ENCODE results near the gene SIPA1. TPM values are rescaled to one million over a fixed set of nuclear protein-coding genes. Genes with fewer than 3 reads are reported as not detected.

The SIPA1 gene
- total and polyA plus RNA-seq, 2 of the 13 experiments (the other 11 are each of a cell fraction or from before 2014, with no cell fraction given): 5.8 to 7.7 TPM

GRCh38 chr11:65652511-65653228, 14.8 kb downstream of the SIPA1 start (continued):
- TF ChIP-seq STAT6 (CRISPR knock-in tag; IDR thresholded peaks at IDR 0.05; ENCODE audit: borderline replicate concordance): no peak; the same call in 1 of the 2 replicates
- no peak for TF ChIP-seq TCF7L2 (IDR thresholded peaks at IDR 0.05; ENCODE audit: low read depth, low read length)
- no peak for TF ChIP-seq PRPF4 (IDR thresholded peaks at IDR 0.05; ENCODE audit: low read depth, low read length, poor library complexity, severe bottlenecking)
- TF ChIP-seq PHF20 (CRISPR knock-in tag; IDR thresholded peaks at IDR 0.05): peak; percentile 58
- TF ChIP-seq ZNF7 (CRISPR knock-in tag; IDR thresholded peaks at IDR 0.05): no peak
- TF ChIP-seq ZNF510 (CRISPR knock-in tag; IDR thresholded peaks at IDR 0.05; ENCODE audit: low read depth): peak; percentile 84; the same call in 1 of the 2 replicates
- TF ChIP-seq RCOR2 (CRISPR knock-in tag; IDR thresholded peaks at IDR 0.05): no peak
- TF ChIP-seq ZNF546 (CRISPR knock-in tag; conservative IDR thresholded peaks at IDR 0.05): no peak; the same call in 1 of the 2 replicates
- TF ChIP-seq, protein P1, sequence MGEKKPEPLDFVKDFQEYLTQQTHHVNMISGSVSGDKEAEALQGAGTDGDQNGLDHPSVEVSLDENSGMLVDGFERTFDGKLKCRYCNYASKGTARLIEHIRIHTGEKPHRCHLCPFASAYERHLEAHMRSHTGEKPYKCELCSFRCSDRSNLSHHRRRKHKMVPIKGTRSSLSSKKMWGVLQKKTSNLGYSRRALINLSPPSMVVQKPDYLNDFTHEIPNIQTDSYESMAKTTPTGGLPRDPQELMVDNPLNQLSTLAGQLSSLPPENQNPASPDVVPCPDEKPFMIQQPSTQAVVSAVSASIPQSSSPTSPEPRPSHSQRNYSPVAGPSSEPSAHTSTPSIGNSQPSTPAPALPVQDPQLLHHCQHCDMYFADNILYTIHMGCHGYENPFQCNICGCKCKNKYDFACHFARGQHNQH (CRISPR knock-in tag; IDR thresholded peaks at IDR 0.05): no peak; the same call in none of the 2 replicates
- TF ChIP-seq NAIF1 (CRISPR knock-in tag; IDR thresholded peaks at IDR 0.05; ENCODE audit: borderline replicate concordance): no peak
- TF ChIP-seq CREB1 (IDR thresholded peaks at IDR 0.05): no peak
- TF ChIP-seq CREB1 (CRISPR knock-in tag; IDR thresholded peaks at IDR 0.05): peak; percentile 58; the same call in 1 of the 2 replicates
- TF ChIP-seq HOXA3 (CRISPR knock-in tag; IDR thresholded peaks at IDR 0.05): no peak; the same call in 1 of the 2 replicates
- TF ChIP-seq, protein P2, sequence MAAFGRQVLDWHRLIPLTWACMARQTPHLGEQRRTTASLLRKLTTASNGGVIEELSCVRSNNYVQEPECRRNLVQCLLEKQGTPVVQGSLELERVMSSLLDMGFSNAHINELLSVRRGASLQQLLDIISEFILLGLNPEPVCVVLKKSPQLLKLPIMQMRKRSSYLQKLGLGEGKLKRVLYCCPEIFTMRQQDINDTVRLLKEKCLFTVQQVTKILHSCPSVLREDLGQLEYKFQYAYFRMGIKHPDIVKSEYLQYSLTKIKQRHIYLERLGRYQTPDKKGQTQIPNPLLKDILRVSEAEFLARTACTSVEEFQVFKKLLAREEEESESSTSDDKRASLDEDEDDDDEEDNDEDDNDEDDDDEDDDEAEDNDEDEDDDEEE (CRISPR knock-in tag; IDR thresholded peaks at IDR 0.05): 0 out of 2 replicates have a peak, but pooled peaks have one; percentile 15
- TF ChIP-seq ZNF431 (CRISPR knock-in tag; IDR thresholded peaks at IDR 0.05; ENCODE audit: borderline replicate concordance, low read depth): peak; percentile 67; the same call in 1 of the 2 replicates
- peak; percentile 77; the same call in 1 of the 2 replicates for TF ChIP-seq KLF9 (CRISPR knock-in tag; IDR thresholded peaks at IDR 0.05; ENCODE audit: low read depth)
- no peak for TF ChIP-seq ZMYM4 (CRISPR knock-in tag; IDR thresholded peaks at IDR 0.05)
- peak; percentile 67; the same call in 1 of the 2 replicates for TF ChIP-seq ELF4 (CRISPR knock-in tag; IDR thresholded peaks at IDR 0.05; ENCODE audit: borderline replicate concordance)
- TF ChIP-seq ZNF263 (CRISPR knock-in tag; IDR thresholded peaks at IDR 0.05): no peak
- TF ChIP-seq CHD2 (IDR thresholded peaks at IDR 0.05; ENCODE audit: low read depth, low read length): no peak
- peak; percentile 77; the same call in 1 of the 2 replicates for TF ChIP-seq TBP (CRISPR knock-in tag; IDR thresholded peaks at IDR 0.05)
